Measurements from ENCODE around the gene HARS1.
"Not testable (repeated sequence)": the region's sequence is repeated elsewhere in the genome, so short reads cannot be mapped to it uniquely, and the experiment has no call there.

Gene HARS1

GRCh38 chr5:140647042-140647419 lies 44.1 kb downstream of the HARS1 start:
- peaks cover 28% of the 10 kb centered on the region for H3K79me2 ChIP-seq (ENCODE audit: control insufficient read depth, insufficient read depth, low read length, unreplicated experiment)
- H2AFZ ChIP-seq (ENCODE audit: low read length, unreplicated experiment) = peak overlapping the region; percentile 80

GRCh38 chr5:140642718-140643117 lies 48.5 kb downstream of the HARS1 start:
- Histone ChIP-seq H3K27ac (ENCODE audit: low read depth, low read length) (no peak overlapping the region), H3K4me1 (ENCODE audit: control insufficient read depth, insufficient read depth, low read length, unreplicated experiment) (peaks cover 12% of the 10 kb centered on the region), H3K4me3 (ENCODE audit: low read depth, low read length) (no peak overlapping the region), H2AFZ (ENCODE audit: low read length, unreplicated experiment) (no peak overlapping the region), H3K36me3 (ENCODE audit: insufficient read depth, low read length) (peaks cover 11% of the 10 kb centered on the region; the same call in 1 of the 2 replicates), H3K27me3 (ENCODE audit: insufficient read depth, low read length) (no peaks in the 10 kb centered on the region), H3K79me2 (ENCODE audit: control insufficient read depth, insufficient read depth, low read length, unreplicated experiment) (peaks cover 25% of the 10 kb centered on the region)

More at GRCh38 chr5:140647042-140647419, 44.1 kb downstream of the HARS1 start:
- peaks cover 32% of the 10 kb centered on the region for H3K36me3 ChIP-seq (ENCODE audit: insufficient read depth, low read length)
- peak overlapping the region; percentile 83 for H3K4me3 ChIP-seq (ENCODE audit: low read depth, low read length)
- H3K27ac ChIP-seq (ENCODE audit: low read depth, low read length) = peak overlapping the region; percentile 64; the same call in 1 of the 2 replicates
- no peaks in the 10 kb centered on the region for H3K27me3 ChIP-seq (ENCODE audit: insufficient read depth, low read length)
- H3K4me1 ChIP-seq (ENCODE audit: control insufficient read depth, insufficient read depth, low read length, unreplicated experiment) = peaks cover 6% of the 10 kb centered on the region

GRCh38 chr5:140641716-140642115 lies 49.5 kb downstream of the HARS1 start:
- Histone ChIP-seq H3K36me3 (ENCODE audit: insufficient read depth, low read length) (peaks cover 11% of the 10 kb centered on the region; the same call in 1 of the 2 replicates), H3K27me3 (ENCODE audit: insufficient read depth, low read length) (no peaks in the 10 kb centered on the region), H2AFZ (ENCODE audit: low read length, unreplicated experiment) (no peak overlapping the region), H3K27ac (ENCODE audit: low read depth, low read length) (no peak overlapping the region), H3K4me3 (ENCODE audit: low read depth, low read length) (no peak overlapping the region), H3K79me2 (ENCODE audit: control insufficient read depth, insufficient read depth, low read length, unreplicated experiment) (peaks cover 19% of the 10 kb centered on the region), H3K4me1 (ENCODE audit: control insufficient read depth, insufficient read depth, low read length, unreplicated experiment) (peaks cover 12% of the 10 kb centered on the region)

GRCh38 chr5:140639148-140639981 lies 51.8 kb downstream of the HARS1 start, which contains the start of gene TMCO6:
TMCO6 (plus strand) TSS chr5:140639451; CDS start chr5:140639528, 77 bp downstream.
- no peaks in the 10 kb centered on the region for H3K27me3 ChIP-seq (ENCODE audit: insufficient read depth, low read length)
- H3K4me3 ChIP-seq (ENCODE audit: low read depth, low read length) = peak within 1 kb of the TSS; percentile 88
- H3K36me3 ChIP-seq (ENCODE audit: insufficient read depth, low read length) = no peaks in the 10 kb centered on the region
- H3K4me1 ChIP-seq (ENCODE audit: control insufficient read depth, insufficient read depth, low read length, unreplicated experiment) = peaks cover 6% of the 10 kb centered on the region
- H3K79me2 ChIP-seq (ENCODE audit: control insufficient read depth, insufficient read depth, low read length, unreplicated experiment) = peaks cover 12% of the 10 kb centered on the region
- H3K27ac ChIP-seq (ENCODE audit: low read depth, low read length) = peak within 1 kb of the TSS; percentile 82
- peak within 1 kb of the TSS; percentile 92 for H2AFZ ChIP-seq (ENCODE audit: low read length, unreplicated experiment)

- H3K36me3 ChIP-seq (ENCODE audit: insufficient read depth, low read length); H3K4me1 ChIP-seq (ENCODE audit: control insufficient read depth, insufficient read depth, low read length, unreplicated experiment); H3K27me3 ChIP-seq (ENCODE audit: insufficient read depth, low read length): not testable (repeated sequence)
- Histone ChIP-seq H2AFZ (ENCODE audit: low read length, unreplicated experiment) (peak overlapping the region; percentile 92), H3K79me2 (ENCODE audit: control insufficient read depth, insufficient read depth, low read length, unreplicated experiment) (peaks cover 12% of the 10 kb centered on the region), H3K4me3 (ENCODE audit: low read depth, low read length) (peak overlapping the region; percentile 58), H3K27ac (ENCODE audit: low read depth, low read length) (peak overlapping the region; percentile 82)
Observed at GRCh38 chr5:140638898-140639147, 52.3 kb downstream of the HARS1 start.

GRCh38 chr5:140637371-140638100 lies 53.6 kb downstream of the HARS1 start:
- Histone ChIP-seq H3K4me3 (ENCODE audit: low read depth, low read length) (no peak overlapping the region), H2AFZ (ENCODE audit: low read length, unreplicated experiment) (no peak overlapping the region), H3K27ac (ENCODE audit: low read depth, low read length) (no peak overlapping the region), H3K4me1 (ENCODE audit: control insufficient read depth, insufficient read depth, low read length, unreplicated experiment) (peaks cover 15% of the 10 kb centered on the region), H3K79me2 (ENCODE audit: control insufficient read depth, insufficient read depth, low read length, unreplicated experiment) (peaks cover 11% of the 10 kb centered on the region), H3K27me3 (ENCODE audit: insufficient read depth, low read length) (no peaks in the 10 kb centered on the region), H3K36me3 (ENCODE audit: insufficient read depth, low read length) (no peaks in the 10 kb centered on the region)

- H3K4me3 ChIP-seq (ENCODE audit: low read depth, low read length) = no peak overlapping the region
- H3K27me3 ChIP-seq (ENCODE audit: insufficient read depth, low read length) = 0 out of 2 replicates have a peak, but pooled peaks cover 6% of the 10 kb centered on the region
- H3K36me3 ChIP-seq (ENCODE audit: insufficient read depth, low read length) = no peaks in the 10 kb centered on the region
- H2AFZ ChIP-seq (ENCODE audit: low read length, unreplicated experiment) = no peak overlapping the region
- peaks cover 20% of the 10 kb centered on the region for H3K4me1 ChIP-seq (ENCODE audit: control insufficient read depth, insufficient read depth, low read length, unreplicated experiment)
- no peak overlapping the region for H3K27ac ChIP-seq (ENCODE audit: low read depth, low read length)
- H3K79me2 ChIP-seq (ENCODE audit: control insufficient read depth, insufficient read depth, low read length, unreplicated experiment) = peaks cover 6% of the 10 kb centered on the region
Observed at GRCh38 chr5:140635291-140636257, 55.6 kb downstream of the HARS1 start.

GRCh38 chr5:140634103-140634502 lies 57.1 kb downstream of the HARS1 start:
- no peaks in the 10 kb centered on the region for H3K79me2 ChIP-seq (ENCODE audit: control insufficient read depth, insufficient read depth, low read length, unreplicated experiment)
- peaks cover 17% of the 10 kb centered on the region for H3K4me1 ChIP-seq (ENCODE audit: control insufficient read depth, insufficient read depth, low read length, unreplicated experiment)
- H2AFZ ChIP-seq (ENCODE audit: low read length, unreplicated experiment) = no peak overlapping the region
- 0 out of 2 replicates have a peak, but pooled peaks cover 6% of the 10 kb centered on the region for H3K27me3 ChIP-seq (ENCODE audit: insufficient read depth, low read length)
- H3K27ac ChIP-seq (ENCODE audit: low read depth, low read length) = no peak overlapping the region
- H3K4me3 ChIP-seq (ENCODE audit: low read depth, low read length) = no peak overlapping the region
- no peaks in the 10 kb centered on the region for H3K36me3 ChIP-seq (ENCODE audit: insufficient read depth, low read length)

GRCh38 chr5:140633501-140633900 lies 57.7 kb downstream of the HARS1 start:
- Histone ChIP-seq H3K27me3 (ENCODE audit: insufficient read depth, low read length) (0 out of 2 replicates have a peak, but pooled peaks cover 6% of the 10 kb centered on the region), H2AFZ (ENCODE audit: low read length, unreplicated experiment) (no peak overlapping the region), H3K27ac (ENCODE audit: low read depth, low read length) (no peak overlapping the region), H3K4me3 (ENCODE audit: low read depth, low read length) (peak overlapping the region; percentile 76; the same call in 1 of the 2 replicates), H3K79me2 (ENCODE audit: control insufficient read depth, insufficient read depth, low read length, unreplicated experiment) (no peaks in the 10 kb centered on the region), H3K4me1 (ENCODE audit: control insufficient read depth, insufficient read depth, low read length, unreplicated experiment) (peaks cover 14% of the 10 kb centered on the region), H3K36me3 (ENCODE audit: insufficient read depth, low read length) (no peaks in the 10 kb centered on the region)

GRCh38 chr5:140633021-140633471 lies 58.1 kb downstream of the HARS1 start, which contains the start of gene CD14:
CD14 (minus strand) TSS chr5:140633175; CDS start chr5:140633071, 104 bp downstream.
- Histone ChIP-seq H3K27me3 (ENCODE audit: insufficient read depth, low read length) (0 out of 2 replicates have a peak, but pooled peaks cover 6% of the 10 kb centered on the region), H3K4me1 (ENCODE audit: control insufficient read depth, insufficient read depth, low read length, unreplicated experiment) (peaks cover 14% of the 10 kb centered on the region), H2AFZ (ENCODE audit: low read length, unreplicated experiment) (peak within 1 kb of the TSS; percentile 96), H3K36me3 (ENCODE audit: insufficient read depth, low read length) (no peaks in the 10 kb centered on the region), H3K79me2 (ENCODE audit: control insufficient read depth, insufficient read depth, low read length, unreplicated experiment) (no peaks in the 10 kb centered on the region), H3K27ac (ENCODE audit: low read depth, low read length) (no peak within 1 kb of the TSS), H3K4me3 (ENCODE audit: low read depth, low read length) (peak within 1 kb of the TSS; percentile 76)
